ENCODE data around the gene PATL2.

The PATL2 gene

DNA sequence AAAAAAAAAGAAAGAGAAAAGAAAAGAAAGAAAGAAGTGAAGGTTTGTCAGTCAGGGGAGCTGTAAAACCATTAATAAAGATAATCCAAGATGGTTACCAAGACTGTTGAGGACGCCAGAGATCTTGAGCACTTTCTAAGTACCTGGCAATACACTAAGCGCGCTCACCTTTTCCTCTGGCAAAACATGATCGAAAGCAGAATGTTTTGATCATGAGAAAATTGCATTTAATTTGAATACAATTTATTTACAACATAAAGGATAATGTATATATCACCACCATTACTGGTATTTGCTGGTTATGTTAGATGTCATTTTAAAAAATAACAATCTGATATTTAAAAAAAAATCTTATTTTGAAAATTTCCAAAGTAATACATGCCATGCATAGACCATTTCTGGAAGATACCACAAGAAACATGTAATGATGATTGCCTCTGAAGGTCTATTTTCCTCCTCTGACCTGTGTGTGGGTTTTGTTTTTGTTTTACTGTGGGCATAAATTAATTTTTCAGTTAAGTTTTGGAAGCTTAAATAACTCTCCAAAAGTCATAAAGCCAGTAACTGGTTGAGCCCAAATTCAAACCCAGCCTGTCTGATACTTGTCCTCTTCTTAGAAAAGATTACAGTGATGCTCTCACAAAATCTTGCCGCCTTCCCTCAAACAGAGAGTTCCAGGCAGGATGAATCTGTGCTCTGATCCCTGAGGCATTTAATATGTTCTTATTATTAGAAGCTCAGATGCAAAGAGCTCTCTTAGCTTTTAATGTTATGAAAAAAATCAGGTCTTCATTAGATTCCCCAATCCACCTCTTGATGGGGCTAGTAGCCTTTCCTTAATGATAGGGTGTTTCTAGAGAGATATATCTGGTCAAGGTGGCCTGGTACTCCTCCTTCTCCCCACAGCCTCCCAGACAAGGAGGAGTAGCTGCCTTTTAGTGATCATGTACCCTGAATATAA lies 2.2 kb upstream of the PATL2 start:
- peak overlapping the region; percentile 89 for H3K4me3 ChIP-seq (ENCODE audit: severe bottlenecking)
- no peak for DNase-seq (ENCODE audit: low spot score)
- peaks cover 47% of the 10 kb centered on the region for H3K36me3 ChIP-seq (ENCODE audit: low read depth)
- H3K27me3 ChIP-seq (ENCODE audit: insufficient read depth, poor library complexity, severe bottlenecking) = no peaks in the 10 kb centered on the region
- no peaks in the 10 kb centered on the region for H3K9me3 ChIP-seq (ENCODE audit: severe bottlenecking)
- H3K27ac ChIP-seq (ENCODE audit: poor library complexity, severe bottlenecking) = peak overlapping the region; percentile 58
- TF ChIP-seq, protein P1, sequence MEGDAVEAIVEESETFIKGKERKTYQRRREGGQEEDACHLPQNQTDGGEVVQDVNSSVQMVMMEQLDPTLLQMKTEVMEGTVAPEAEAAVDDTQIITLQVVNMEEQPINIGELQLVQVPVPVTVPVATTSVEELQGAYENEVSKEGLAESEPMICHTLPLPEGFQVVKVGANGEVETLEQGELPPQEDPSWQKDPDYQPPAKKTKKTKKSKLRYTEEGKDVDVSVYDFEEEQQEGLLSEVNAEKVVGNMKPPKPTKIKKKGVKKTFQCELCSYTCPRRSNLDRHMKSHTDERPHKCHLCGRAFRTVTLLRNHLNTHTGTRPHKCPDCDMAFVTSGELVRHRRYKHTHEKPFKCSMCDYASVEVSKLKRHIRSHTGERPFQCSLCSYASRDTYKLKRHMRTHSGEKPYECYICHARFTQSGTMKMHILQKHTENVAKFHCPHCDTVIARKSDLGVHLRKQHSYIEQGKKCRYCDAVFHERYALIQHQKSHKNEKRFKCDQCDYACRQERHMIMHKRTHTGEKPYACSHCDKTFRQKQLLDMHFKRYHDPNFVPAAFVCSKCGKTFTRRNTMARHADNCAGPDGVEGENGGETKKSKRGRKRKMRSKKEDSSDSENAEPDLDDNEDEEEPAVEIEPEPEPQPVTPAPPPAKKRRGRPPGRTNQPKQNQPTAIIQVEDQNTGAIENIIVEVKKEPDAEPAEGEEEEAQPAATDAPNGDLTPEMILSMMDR (IDR thresholded peaks at IDR 0.05; ENCODE audit: poor library complexity, severe bottlenecking) = peak; percentile 65
- H3K4me1 ChIP-seq (ENCODE audit: insufficient read depth, poor library complexity, severe bottlenecking) = peaks cover 6% of the 10 kb centered on the region
- no peak for ATAC-seq (ENCODE audit: low read depth)

DNA sequence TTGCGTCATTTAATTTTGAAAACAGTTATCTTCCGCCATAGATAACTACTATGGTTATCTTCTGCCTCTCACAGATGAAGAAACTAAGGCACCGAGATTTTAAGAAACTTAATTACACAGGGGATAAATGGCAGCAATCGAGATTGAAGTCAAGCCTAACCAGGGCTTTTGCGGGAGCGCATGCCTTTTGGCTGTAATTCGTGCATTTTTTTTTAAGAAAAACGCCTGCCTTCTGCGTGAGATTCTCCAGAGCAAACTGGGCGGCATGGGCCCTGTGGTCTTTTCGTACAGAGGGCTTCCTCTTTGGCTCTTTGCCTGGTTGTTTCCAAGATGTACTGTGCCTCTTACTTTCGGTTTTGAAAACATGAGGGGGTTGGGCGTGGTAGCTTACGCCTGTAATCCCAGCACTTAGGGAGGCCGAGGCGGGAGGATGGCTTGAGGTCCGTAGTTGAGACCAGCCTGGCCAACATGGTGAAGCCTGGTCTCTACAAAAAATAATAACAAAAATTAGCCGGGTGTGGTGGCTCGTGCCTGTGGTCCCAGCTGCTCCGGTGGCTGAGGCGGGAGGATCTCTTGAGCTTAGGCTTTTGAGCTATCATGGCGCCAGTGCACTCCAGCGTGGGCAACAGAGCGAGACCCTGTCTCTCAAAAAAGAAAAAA lies 1.4 kb upstream of the PATL2 start:
- TF ChIP-seq, protein P1 (IDR thresholded peaks at IDR 0.05; ENCODE audit: poor library complexity, severe bottlenecking) = no peak
- Histone ChIP-seq H3K4me1 (ENCODE audit: insufficient read depth, poor library complexity, severe bottlenecking) (peaks cover 6% of the 10 kb centered on the region), H3K27ac (ENCODE audit: poor library complexity, severe bottlenecking) (peak overlapping the region; percentile 58), H3K9me3 (ENCODE audit: severe bottlenecking) (no peaks in the 10 kb centered on the region), H3K4me3 (ENCODE audit: severe bottlenecking) (peak overlapping the region; percentile 89), H3K36me3 (ENCODE audit: low read depth) (peaks cover 40% of the 10 kb centered on the region), H3K27me3 (ENCODE audit: insufficient read depth, poor library complexity, severe bottlenecking) (no peaks in the 10 kb centered on the region)
- ATAC-seq (ENCODE audit: low read depth) (peak; percentile 26), DNase-seq (ENCODE audit: low spot score) (no peak)

DNA sequence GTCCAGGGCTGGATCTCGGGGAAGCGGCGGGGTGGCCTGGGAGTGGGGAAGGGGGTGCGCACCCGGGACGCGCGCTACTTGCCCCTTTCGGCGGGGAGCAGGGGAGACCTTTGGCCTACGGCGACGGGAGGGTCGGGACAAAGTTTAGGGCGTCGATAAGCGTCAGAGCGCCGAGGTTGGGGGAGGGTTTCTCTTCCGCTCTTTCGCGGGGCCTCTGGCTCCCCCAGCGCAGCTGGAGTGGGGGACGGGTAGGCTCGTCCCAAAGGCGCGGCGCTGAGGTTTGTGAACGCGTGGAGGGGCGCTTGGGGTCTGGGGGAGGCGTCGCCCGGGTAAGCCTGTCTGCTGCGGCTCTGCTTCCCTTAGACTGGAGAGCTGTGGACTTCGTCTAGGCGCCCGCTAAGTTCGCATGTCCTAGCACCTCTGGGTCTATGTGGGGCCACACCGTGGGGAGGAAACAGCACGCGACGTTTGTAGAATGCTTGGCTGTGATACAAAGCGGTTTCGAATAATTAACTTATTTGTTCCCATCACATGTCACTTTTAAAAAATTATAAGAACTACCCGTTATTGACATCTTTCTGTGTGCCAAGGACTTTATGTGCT lies 721 bp upstream of the PATL2 start:
- DNase-seq (ENCODE audit: low spot score) = no peak

DNA sequence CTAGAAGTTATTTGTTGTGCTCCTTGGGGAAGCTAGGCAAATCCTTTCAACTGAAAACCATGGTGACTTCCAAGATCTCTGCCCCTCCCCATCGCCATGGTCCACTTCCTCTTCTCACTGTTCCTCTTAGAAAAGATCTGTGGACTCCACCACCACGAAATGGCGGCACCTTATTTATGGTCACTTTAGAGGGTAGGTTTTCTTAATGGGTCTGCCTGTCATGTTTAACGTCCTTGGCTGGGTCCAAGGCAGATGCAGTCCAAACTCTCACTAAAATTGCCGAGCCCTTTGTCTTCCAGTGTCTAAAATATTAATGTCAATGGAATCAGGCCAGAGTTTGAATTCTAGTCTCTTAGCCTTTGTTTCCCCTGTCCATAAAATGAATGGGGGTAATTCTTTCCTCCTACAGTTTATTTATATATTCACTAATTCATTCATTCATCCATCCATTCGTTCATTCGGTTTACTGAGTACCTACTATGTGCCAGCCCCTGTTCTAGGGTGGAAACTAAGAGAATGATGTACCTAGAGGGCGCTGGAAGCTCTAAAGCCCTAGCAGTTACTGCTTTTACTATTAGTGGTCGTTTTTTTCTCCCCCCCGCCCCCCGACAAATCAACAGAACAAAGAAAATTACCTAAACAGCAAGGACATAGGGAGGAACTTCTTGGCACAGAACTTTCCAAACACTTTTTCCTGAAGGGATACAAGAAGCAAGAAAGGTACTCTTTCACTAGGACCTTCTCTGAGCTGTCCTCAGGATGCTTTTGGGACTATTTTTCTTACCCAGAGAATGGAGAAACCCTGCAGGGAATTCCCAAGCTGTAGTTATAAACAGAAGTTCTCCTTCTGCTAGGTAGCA lies 657 bp downstream of the PATL2 start:
- TF ChIP-seq, protein P1 (IDR thresholded peaks at IDR 0.05; ENCODE audit: poor library complexity, severe bottlenecking) = peak; percentile 86
- Histone ChIP-seq H3K4me3 (ENCODE audit: severe bottlenecking) (peak overlapping the region; percentile 89), H3K27ac (ENCODE audit: poor library complexity, severe bottlenecking) (peak overlapping the region; percentile 58), H3K9me3 (ENCODE audit: severe bottlenecking) (no peaks in the 10 kb centered on the region), H3K36me3 (ENCODE audit: low read depth) (peaks cover 20% of the 10 kb centered on the region), H3K27me3 (ENCODE audit: insufficient read depth, poor library complexity, severe bottlenecking) (no peaks in the 10 kb centered on the region), H3K4me1 (ENCODE audit: insufficient read depth, poor library complexity, severe bottlenecking) (peaks cover 10% of the 10 kb centered on the region)
- DNase-seq (ENCODE audit: low spot score) = no peak
- no peak for ATAC-seq (ENCODE audit: low read depth)

More for the DNA sequence above, 721 bp upstream of the PATL2 start:
- H3K4me3 ChIP-seq (ENCODE audit: severe bottlenecking) = peak overlapping the region; percentile 89
- TF ChIP-seq, protein P1 (IDR thresholded peaks at IDR 0.05; ENCODE audit: poor library complexity, severe bottlenecking) = no peak
- H3K36me3 ChIP-seq (ENCODE audit: low read depth) = peaks cover 34% of the 10 kb centered on the region
- H3K27ac ChIP-seq (ENCODE audit: poor library complexity, severe bottlenecking) = peak overlapping the region; percentile 58
- ATAC-seq (ENCODE audit: low read depth) = peak; percentile 26
- peaks cover 10% of the 10 kb centered on the region for H3K4me1 ChIP-seq (ENCODE audit: insufficient read depth, poor library complexity, severe bottlenecking)
- H3K9me3 ChIP-seq (ENCODE audit: severe bottlenecking) = no peaks in the 10 kb centered on the region
- no peaks in the 10 kb centered on the region for H3K27me3 ChIP-seq (ENCODE audit: insufficient read depth, poor library complexity, severe bottlenecking)

All from RWPE2 (cell line).